HEK293 (cell line): Measurements from ENCODE around the gene DLX4.

Source experiments
- KLF16 ChIP-seq: fragments of 450-650 bp; formaldehyde crosslinking; IDR thresholded peaks from 2 replicates; pipeline ENCODE4 v1.5.1; 2017; ENCODE audit warnings: missing biosample characterization, missing genetic modification characterization
- KLF9 ChIP-seq: fragments of 450-650 bp; formaldehyde crosslinking; IDR thresholded peaks from 2 replicates; pipeline ENCODE4 v1.5.1; 2016; ENCODE audit warnings: missing biosample characterization, missing genetic modification characterization, low read depth
- OSR2 ChIP-seq: fragments of 450-650 bp; formaldehyde crosslinking; IDR thresholded peaks from 2 replicates; pipeline ENCODE4 v1.5.1; 2016; ENCODE audit warnings: missing biosample characterization, missing genetic modification characterization
- SALL2 ChIP-seq: fragments of 450-650 bp; formaldehyde crosslinking; IDR thresholded peaks from 2 replicates; pipeline ENCODE4 v1.5.0; 2017; ENCODE audit warnings: missing biosample characterization, mild to moderate bottlenecking, missing genetic modification characterization, borderline replicate concordance
- TRIM28 ChIP-seq: IDR thresholded peaks from 2 replicates; pipeline ENCODE4 v1.6.1; 2011; ENCODE audit warnings: low read length, control low read depth, borderline replicate concordance
- ZBTB48 ChIP-seq: fragments of 450-650 bp; formaldehyde crosslinking; IDR thresholded peaks from 2 replicates; pipeline ENCODE4 v1.5.1; 2016; ENCODE audit warnings: missing biosample characterization, missing genetic modification characterization
- ZEB2 ChIP-seq: fragments of 450-650 bp; formaldehyde crosslinking; IDR thresholded peaks from 2 replicates; pipeline ENCODE4 v1.5.1; 2016; ENCODE audit warnings: missing biosample characterization, missing genetic modification characterization
- ZNF140 ChIP-seq: fragments of 450-650 bp; formaldehyde crosslinking; IDR thresholded peaks from 2 replicates; pipeline ENCODE4 v1.5.1; 2016; ENCODE audit warnings: missing biosample characterization, missing genetic modification characterization
- ZNF341 ChIP-seq: fragments of 450-650 bp; formaldehyde crosslinking; IDR thresholded peaks from 2 replicates; pipeline ENCODE4; 2016; ENCODE audit warnings: low read depth, missing biosample characterization, missing genetic modification characterization
- ZNF530 ChIP-seq: fragments of 450-650 bp; formaldehyde crosslinking; IDR thresholded peaks from 2 replicates; pipeline ENCODE4 v1.5.1; 2016; ENCODE audit warnings: low read depth, missing biosample characterization, missing genetic modification characterization
- ZNF610 ChIP-seq: fragments of 450-650 bp; formaldehyde crosslinking; IDR thresholded peaks from 2 replicates; pipeline ENCODE4 v1.5.1; 2016; ENCODE audit warnings: missing biosample characterization, missing genetic modification characterization, borderline replicate concordance
- ZNF629 ChIP-seq: fragments of 450-650 bp; formaldehyde crosslinking; IDR thresholded peaks from 2 replicates; pipeline ENCODE4 v1.5.1; 2017; ENCODE audit warnings: missing biosample characterization, missing genetic modification characterization
- TF ChIP-seq, protein P1 (sequence below): fragments of 450-650 bp; formaldehyde crosslinking; IDR thresholded peaks from 2 replicates; pipeline ENCODE4 v1.5.1; 2017; ENCODE audit warnings: missing biosample characterization, missing genetic modification characterization
- TF ChIP-seq, protein P2 (sequence below): fragments of 450-650 bp; formaldehyde crosslinking; IDR thresholded peaks from 2 replicates; pipeline ENCODE4 v1.5.1; 2016; ENCODE audit warnings: missing biosample characterization, missing genetic modification characterization
- TF ChIP-seq, protein P3 (sequence below): IDR thresholded peaks from 2 replicates; pipeline ENCODE4 v1.6.1; 2011; ENCODE audit warnings: mild to moderate bottlenecking, low read depth, low read length, borderline replicate concordance
- TF ChIP-seq, protein P4 (sequence below): fragments of 450-650 bp; formaldehyde crosslinking; IDR thresholded peaks from 2 replicates; pipeline ENCODE4 v1.5.1; 2016; ENCODE audit warnings: missing biosample characterization, missing genetic modification characterization
- TF ChIP-seq, protein P5 (sequence below): fragments of 450-650 bp; formaldehyde crosslinking; IDR thresholded peaks from 2 replicates; pipeline ENCODE4 v1.5.1; 2016; ENCODE audit warnings: missing biosample characterization, missing genetic modification characterization
- TF ChIP-seq, protein P6 (sequence below): fragments of 450-650 bp; formaldehyde crosslinking; IDR thresholded peaks from 2 replicates; pipeline ENCODE4 v1.5.1; 2016; ENCODE audit warnings: missing biosample characterization, missing genetic modification characterization
- TF ChIP-seq, protein P7 (sequence below): fragments of 450-650 bp; formaldehyde crosslinking; IDR thresholded peaks from 2 replicates; pipeline ENCODE4 v1.5.1; 2016; ENCODE audit warnings: missing biosample characterization, missing genetic modification characterization
- TF ChIP-seq, protein P8 (sequence below): fragments of 450-650 bp; formaldehyde crosslinking; IDR thresholded peaks from 2 replicates; pipeline ENCODE4 v1.5.1; 2016; ENCODE audit warnings: missing biosample characterization, missing genetic modification characterization
- TF ChIP-seq, protein P9 (sequence below): fragments of 450-650 bp; formaldehyde crosslinking; IDR thresholded peaks from 2 replicates; pipeline ENCODE4 v1.5.1; 2016; ENCODE audit warnings: missing biosample characterization, missing genetic modification characterization, borderline replicate concordance

DLX4 gene

DNA sequence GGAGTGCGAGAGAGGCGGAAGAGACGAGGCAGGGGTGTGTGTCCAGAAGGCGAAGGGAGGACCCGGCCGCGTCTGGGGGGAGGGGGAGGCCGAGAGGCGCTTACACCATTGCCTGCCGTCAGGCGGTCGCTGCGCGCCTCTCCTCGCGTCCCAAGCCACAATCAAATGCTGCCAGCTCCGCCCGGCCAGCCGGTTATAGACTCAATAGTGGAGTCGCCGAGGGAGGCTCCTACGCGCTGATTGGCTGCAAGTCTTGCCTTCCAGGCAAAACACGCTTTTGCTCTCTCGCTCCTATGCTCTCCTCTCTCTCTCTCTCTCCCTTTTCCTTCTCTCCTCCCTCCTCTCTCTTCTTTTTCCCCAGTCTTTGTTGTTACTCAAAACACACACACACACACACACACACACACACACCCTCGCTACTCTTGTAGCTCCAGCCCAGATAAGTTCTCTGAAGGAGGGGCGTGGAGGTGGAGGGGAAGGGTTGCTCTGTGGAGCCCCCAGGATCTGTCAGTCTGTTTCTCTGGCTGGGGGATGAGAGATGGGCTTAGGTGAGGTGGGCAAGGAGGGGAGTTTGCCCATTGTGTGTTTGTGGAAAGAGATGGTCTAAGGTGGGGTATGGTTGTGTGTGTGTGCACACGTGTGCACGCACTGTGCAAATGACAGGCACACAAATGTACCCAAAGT, 26.2 kb downstream of the DLX4 start, which contains the start of gene DLX3 (continued):
- TF ChIP-seq, protein P1, sequence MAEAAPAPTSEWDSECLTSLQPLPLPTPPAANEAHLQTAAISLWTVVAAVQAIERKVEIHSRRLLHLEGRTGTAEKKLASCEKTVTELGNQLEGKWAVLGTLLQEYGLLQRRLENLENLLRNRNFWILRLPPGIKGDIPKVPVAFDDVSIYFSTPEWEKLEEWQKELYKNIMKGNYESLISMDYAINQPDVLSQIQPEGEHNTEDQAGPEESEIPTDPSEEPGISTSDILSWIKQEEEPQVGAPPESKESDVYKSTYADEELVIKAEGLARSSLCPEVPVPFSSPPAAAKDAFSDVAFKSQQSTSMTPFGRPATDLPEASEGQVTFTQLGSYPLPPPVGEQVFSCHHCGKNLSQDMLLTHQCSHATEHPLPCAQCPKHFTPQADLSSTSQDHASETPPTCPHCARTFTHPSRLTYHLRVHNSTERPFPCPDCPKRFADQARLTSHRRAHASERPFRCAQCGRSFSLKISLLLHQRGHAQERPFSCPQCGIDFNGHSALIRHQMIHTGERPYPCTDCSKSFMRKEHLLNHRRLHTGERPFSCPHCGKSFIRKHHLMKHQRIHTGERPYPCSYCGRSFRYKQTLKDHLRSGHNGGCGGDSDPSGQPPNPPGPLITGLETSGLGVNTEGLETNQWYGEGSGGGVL (tag by site-specific recombination): peak; percentile 80
- TF ChIP-seq OSR2 (tag by site-specific recombination) (no peak), ZNF530 (tag by site-specific recombination) (no peak), ZNF140 (tag by site-specific recombination) (no peak), TRIM28 (no peak), KLF9 (no peak), ZNF341 (tag by site-specific recombination) (peak; percentile 63), ZNF629 (tag by site-specific recombination) (no peak), KLF16 (tag by site-specific recombination) (no peak), ZEB2 (tag by site-specific recombination) (0 out of 2 replicates have a peak, but pooled peaks have one; percentile 45), SALL2 (tag by site-specific recombination) (no peak), ZNF610 (tag by site-specific recombination) (no peak), ZBTB48 (tag by site-specific recombination) (no peak)
- TF ChIP-seq, protein P2, sequence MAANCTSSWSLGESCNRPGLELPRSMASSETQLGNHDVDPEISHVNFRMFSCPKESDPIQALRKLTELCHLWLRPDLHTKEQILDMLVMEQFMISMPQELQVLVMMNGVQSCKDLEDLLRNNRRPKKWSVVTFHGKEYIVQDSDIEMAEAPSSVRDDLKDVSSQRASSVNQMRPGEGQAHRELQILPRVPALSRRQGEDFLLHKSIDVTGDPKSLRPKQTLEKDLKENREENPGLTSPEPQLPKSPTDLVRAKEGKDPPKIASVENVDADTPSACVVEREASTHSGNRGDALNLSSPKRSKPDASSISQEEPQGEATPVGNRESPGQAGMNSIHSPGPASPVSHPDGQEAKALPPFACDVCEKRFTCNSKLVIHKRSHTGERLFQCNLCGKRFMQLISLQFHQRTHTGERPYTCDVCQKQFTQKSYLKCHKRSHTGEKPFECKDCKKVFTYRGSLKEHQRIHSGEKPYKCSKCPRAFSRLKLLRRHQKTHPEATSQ (tag by site-specific recombination): no peak
- TF ChIP-seq, protein P3, sequence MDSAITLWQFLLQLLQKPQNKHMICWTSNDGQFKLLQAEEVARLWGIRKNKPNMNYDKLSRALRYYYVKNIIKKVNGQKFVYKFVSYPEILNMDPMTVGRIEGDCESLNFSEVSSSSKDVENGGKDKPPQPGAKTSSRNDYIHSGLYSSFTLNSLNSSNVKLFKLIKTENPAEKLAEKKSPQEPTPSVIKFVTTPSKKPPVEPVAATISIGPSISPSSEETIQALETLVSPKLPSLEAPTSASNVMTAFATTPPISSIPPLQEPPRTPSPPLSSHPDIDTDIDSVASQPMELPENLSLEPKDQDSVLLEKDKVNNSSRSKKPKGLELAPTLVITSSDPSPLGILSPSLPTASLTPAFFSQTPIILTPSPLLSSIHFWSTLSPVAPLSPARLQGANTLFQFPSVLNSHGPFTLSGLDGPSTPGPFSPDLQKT: no peak
- TF ChIP-seq, protein P4, sequence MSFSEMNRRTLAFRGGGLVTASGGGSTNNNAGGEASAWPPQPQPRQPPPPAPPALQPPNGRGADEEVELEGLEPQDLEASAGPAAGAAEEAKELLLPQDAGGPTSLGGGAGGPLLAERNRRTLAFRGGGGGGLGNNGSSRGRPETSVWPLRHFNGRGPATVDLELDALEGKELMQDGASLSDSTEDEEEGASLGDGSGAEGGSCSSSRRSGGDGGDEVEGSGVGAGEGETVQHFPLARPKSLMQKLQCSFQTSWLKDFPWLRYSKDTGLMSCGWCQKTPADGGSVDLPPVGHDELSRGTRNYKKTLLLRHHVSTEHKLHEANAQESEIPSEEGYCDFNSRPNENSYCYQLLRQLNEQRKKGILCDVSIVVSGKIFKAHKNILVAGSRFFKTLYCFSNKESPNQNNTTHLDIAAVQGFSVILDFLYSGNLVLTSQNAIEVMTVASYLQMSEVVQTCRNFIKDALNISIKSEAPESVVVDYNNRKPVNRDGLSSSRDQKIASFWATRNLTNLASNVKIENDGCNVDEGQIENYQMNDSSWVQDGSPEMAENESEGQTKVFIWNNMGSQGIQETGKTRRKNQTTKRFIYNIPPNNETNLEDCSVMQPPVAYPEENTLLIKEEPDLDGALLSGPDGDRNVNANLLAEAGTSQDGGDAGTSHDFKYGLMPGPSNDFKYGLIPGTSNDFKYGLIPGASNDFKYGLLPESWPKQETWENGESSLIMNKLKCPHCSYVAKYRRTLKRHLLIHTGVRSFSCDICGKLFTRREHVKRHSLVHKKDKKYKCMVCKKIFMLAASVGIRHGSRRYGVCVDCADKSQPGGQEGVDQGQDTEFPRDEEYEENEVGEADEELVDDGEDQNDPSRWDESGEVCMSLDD (tag by site-specific recombination): no peak; the same call in 1 of the 2 replicates
- TF ChIP-seq, protein P5, sequence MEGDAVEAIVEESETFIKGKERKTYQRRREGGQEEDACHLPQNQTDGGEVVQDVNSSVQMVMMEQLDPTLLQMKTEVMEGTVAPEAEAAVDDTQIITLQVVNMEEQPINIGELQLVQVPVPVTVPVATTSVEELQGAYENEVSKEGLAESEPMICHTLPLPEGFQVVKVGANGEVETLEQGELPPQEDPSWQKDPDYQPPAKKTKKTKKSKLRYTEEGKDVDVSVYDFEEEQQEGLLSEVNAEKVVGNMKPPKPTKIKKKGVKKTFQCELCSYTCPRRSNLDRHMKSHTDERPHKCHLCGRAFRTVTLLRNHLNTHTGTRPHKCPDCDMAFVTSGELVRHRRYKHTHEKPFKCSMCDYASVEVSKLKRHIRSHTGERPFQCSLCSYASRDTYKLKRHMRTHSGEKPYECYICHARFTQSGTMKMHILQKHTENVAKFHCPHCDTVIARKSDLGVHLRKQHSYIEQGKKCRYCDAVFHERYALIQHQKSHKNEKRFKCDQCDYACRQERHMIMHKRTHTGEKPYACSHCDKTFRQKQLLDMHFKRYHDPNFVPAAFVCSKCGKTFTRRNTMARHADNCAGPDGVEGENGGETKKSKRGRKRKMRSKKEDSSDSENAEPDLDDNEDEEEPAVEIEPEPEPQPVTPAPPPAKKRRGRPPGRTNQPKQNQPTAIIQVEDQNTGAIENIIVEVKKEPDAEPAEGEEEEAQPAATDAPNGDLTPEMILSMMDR (tag by site-specific recombination): 0 out of 2 replicates have a peak, but pooled peaks have one; percentile 15
- TF ChIP-seq, protein P6, sequence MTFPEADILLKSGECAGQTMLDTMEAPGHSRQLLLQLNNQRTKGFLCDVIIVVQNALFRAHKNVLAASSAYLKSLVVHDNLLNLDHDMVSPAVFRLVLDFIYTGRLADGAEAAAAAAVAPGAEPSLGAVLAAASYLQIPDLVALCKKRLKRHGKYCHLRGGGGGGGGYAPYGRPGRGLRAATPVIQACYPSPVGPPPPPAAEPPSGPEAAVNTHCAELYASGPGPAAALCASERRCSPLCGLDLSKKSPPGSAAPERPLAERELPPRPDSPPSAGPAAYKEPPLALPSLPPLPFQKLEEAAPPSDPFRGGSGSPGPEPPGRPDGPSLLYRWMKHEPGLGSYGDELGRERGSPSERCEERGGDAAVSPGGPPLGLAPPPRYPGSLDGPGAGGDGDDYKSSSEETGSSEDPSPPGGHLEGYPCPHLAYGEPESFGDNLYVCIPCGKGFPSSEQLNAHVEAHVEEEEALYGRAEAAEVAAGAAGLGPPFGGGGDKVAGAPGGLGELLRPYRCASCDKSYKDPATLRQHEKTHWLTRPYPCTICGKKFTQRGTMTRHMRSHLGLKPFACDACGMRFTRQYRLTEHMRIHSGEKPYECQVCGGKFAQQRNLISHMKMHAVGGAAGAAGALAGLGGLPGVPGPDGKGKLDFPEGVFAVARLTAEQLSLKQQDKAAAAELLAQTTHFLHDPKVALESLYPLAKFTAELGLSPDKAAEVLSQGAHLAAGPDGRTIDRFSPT (tag by site-specific recombination): no peak
- TF ChIP-seq, protein P7, sequence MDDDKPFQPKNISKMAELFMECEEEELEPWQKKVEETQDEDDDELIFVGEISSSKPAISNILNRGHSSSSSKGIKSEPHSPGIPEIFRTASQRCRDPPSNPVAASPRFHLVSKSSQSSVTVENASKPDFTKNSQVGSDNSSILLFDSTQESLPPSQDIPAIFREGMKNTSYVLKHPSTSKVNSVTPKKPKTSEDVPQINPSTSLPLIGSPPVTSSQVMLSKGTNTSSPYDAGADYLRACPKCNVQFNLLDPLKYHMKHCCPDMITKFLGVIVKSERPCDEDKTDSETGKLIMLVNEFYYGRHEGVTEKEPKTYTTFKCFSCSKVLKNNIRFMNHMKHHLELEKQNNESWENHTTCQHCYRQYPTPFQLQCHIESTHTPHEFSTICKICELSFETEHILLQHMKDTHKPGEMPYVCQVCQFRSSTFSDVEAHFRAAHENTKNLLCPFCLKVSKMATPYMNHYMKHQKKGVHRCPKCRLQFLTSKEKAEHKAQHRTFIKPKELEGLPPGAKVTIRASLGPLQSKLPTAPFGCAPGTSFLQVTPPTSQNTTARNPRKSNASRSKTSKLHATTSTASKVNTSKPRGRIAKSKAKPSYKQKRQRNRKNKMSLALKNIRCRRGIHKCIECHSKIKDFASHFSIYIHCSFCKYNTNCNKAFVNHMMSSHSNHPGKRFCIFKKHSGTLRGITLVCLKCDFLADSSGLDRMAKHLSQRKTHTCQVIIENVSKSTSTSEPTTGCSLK (tag by site-specific recombination): no peak
- TF ChIP-seq, protein P8, sequence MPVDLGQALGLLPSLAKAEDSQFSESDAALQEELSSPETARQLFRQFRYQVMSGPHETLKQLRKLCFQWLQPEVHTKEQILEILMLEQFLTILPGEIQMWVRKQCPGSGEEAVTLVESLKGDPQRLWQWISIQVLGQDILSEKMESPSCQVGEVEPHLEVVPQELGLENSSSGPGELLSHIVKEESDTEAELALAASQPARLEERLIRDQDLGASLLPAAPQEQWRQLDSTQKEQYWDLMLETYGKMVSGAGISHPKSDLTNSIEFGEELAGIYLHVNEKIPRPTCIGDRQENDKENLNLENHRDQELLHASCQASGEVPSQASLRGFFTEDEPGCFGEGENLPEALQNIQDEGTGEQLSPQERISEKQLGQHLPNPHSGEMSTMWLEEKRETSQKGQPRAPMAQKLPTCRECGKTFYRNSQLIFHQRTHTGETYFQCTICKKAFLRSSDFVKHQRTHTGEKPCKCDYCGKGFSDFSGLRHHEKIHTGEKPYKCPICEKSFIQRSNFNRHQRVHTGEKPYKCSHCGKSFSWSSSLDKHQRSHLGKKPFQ (tag by site-specific recombination): no peak; the same call in 1 of the 2 replicates
- TF ChIP-seq, protein P9, sequence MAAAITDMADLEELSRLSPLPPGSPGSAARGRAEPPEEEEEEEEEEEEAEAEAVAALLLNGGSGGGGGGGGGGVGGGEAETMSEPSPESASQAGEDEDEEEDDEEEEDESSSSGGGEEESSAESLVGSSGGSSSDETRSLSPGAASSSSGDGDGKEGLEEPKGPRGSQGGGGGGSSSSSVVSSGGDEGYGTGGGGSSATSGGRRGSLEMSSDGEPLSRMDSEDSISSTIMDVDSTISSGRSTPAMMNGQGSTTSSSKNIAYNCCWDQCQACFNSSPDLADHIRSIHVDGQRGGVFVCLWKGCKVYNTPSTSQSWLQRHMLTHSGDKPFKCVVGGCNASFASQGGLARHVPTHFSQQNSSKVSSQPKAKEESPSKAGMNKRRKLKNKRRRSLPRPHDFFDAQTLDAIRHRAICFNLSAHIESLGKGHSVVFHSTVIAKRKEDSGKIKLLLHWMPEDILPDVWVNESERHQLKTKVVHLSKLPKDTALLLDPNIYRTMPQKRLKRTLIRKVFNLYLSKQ: no peak
